Ishikawa (cell line): Measurements from ENCODE around the gene ABCC8.

Experiments used
- CEBPB ChIP-seq: IDR thresholded peaks from 2 replicates; pipeline ENCODE4 v1.6.1; 2012
- CREB1 ChIP-seq: IDR thresholded peaks from 2 replicates; pipeline ENCODE4 v1.6.1; 2012; ENCODE audit warnings: low read depth
- EGR1 ChIP-seq: IDR thresholded peaks from 2 replicates; pipeline ENCODE4 v1.6.1; 2012
- EP300 ChIP-seq: IDR thresholded peaks from 2 replicates; pipeline ENCODE4 v1.6.1; 2012; ENCODE audit warnings: borderline replicate concordance
- FOXM1 ChIP-seq: IDR thresholded peaks from 2 replicates; pipeline ENCODE4 v1.6.1; 2012; ENCODE audit warnings: low read depth, borderline replicate concordance
- NFIC ChIP-seq: IDR thresholded peaks from 2 replicates; pipeline ENCODE4 v1.6.1; 2012
- TAF1 ChIP-seq: IDR thresholded peaks from 2 replicates; pipeline ENCODE4 v1.6.1; 2012; ENCODE audit warnings: low read depth, mild to moderate bottlenecking
- TCF12 ChIP-seq: IDR thresholded peaks from 2 replicates; pipeline ENCODE4 v1.6.1; 2012; ENCODE audit warnings: low read depth
- TEAD4 ChIP-seq: IDR thresholded peaks from 2 replicates; pipeline ENCODE4 v1.6.1; 2012
- YY1 ChIP-seq: IDR thresholded peaks from 2 replicates; pipeline ENCODE4 v1.6.1; 2012; ENCODE audit warnings: low read depth
- ZBTB7A ChIP-seq: IDR thresholded peaks from 2 replicates; pipeline ENCODE4 v1.6.1; 2012; ENCODE audit warnings: low read depth
- TF ChIP-seq, protein P1 (sequence below): IDR thresholded peaks from 2 replicates; pipeline ENCODE4 v1.6.1; 2012
- TF ChIP-seq, protein P2 (sequence below): IDR thresholded peaks from 2 replicates; pipeline ENCODE4 v1.6.1; 2012; ENCODE audit warnings: low read depth, mild to moderate bottlenecking
- TF ChIP-seq, protein P3 (sequence below): IDR thresholded peaks from 2 replicates; pipeline ENCODE4 v1.6.1; 2012

DNA sequence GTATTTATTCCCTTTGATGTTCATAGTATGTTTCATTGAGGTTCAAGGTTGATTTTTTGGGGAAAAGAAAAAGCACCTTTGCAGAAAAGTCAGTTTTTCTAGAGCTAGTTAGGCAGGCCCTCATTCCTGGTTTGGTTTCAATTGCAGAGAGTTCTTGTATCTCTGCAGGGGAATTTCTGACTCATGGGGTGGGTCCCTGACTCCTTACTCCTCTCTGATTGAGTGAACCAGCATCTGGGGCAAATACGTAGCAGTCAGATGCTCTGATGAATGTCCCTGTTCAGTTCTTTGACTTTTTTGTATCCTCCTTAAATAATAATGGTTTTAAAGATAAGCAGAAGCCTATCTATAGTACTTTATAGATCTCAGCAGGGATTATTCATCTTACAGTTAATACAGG, 132.7 kb downstream of the ABCC8 start:
- TF ChIP-seq FOXM1: no peak
- no peak for TF ChIP-seq TCF12
- TF ChIP-seq CEBPB: no peak
- no peak for TF ChIP-seq TAF1
- TF ChIP-seq, protein P1, sequence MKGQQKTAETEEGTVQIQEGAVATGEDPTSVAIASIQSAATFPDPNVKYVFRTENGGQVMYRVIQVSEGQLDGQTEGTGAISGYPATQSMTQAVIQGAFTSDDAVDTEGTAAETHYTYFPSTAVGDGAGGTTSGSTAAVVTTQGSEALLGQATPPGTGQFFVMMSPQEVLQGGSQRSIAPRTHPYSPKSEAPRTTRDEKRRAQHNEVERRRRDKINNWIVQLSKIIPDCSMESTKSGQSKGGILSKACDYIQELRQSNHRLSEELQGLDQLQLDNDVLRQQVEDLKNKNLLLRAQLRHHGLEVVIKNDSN: no peak
- TF ChIP-seq, protein P2, sequence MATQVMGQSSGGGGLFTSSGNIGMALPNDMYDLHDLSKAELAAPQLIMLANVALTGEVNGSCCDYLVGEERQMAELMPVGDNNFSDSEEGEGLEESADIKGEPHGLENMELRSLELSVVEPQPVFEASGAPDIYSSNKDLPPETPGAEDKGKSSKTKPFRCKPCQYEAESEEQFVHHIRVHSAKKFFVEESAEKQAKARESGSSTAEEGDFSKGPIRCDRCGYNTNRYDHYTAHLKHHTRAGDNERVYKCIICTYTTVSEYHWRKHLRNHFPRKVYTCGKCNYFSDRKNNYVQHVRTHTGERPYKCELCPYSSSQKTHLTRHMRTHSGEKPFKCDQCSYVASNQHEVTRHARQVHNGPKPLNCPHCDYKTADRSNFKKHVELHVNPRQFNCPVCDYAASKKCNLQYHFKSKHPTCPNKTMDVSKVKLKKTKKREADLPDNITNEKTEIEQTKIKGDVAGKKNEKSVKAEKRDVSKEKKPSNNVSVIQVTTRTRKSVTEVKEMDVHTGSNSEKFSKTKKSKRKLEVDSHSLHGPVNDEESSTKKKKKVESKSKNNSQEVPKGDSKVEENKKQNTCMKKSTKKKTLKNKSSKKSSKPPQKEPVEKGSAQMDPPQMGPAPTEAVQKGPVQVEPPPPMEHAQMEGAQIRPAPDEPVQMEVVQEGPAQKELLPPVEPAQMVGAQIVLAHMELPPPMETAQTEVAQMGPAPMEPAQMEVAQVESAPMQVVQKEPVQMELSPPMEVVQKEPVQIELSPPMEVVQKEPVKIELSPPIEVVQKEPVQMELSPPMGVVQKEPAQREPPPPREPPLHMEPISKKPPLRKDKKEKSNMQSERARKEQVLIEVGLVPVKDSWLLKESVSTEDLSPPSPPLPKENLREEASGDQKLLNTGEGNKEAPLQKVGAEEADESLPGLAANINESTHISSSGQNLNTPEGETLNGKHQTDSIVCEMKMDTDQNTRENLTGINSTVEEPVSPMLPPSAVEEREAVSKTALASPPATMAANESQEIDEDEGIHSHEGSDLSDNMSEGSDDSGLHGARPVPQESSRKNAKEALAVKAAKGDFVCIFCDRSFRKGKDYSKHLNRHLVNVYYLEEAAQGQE: no peak
- TF ChIP-seq, protein P3, sequence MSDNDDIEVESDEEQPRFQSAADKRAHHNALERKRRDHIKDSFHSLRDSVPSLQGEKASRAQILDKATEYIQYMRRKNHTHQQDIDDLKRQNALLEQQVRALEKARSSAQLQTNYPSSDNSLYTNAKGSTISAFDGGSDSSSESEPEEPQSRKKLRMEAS: no peak
- no peak for TF ChIP-seq CREB1
- TF ChIP-seq TEAD4: no peak
- TF ChIP-seq NFIC: no peak
- no peak for TF ChIP-seq ZBTB7A
- TF ChIP-seq EP300: no peak
- no peak for TF ChIP-seq YY1
- TF ChIP-seq EGR1: no peak
